ENCODE results near the gene DQX1.

DNA sequence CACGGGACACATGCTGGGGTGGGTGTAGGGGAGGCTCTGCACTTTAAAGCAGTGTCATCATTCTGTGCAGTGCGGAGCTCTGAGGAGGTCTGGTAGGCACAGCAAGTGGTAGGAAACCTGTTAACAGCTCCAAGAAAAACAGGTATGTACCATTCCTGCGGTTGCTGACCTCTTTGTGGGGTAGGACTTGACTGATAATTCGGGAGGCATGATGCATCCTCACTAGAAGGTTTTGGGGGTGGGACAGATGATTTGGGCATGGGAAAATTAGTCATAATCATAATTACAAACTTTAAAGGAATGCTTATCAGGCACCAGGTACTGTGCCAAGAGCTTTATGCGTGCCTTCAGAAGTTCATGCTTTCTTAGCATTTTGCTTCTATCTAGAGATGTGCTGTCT lies 38.2 kb upstream of the DQX1 start:
- TF ChIP-seq EZH2 (IDR thresholded peaks at IDR 0.05; ENCODE audit: insufficient read depth, poor library complexity, severe bottlenecking) = no peak
- no peak for TF ChIP-seq EZH2phosphoT487 (IDR thresholded peaks at IDR 0.05; ENCODE audit: insufficient read depth, low read depth)
